CD4-positive, CD25-positive, alpha-beta regulatory T cell (primary cell): ENCODE results near the gene AP1AR. TPM values are rescaled to one million over a fixed set of nuclear protein-coding genes. Genes with fewer than 3 reads are reported as not detected.
"Not testable (repeated sequence)": the region's sequence is repeated elsewhere in the genome, so short reads cannot be mapped to it uniquely, and the experiment has no call there.

Source experiments
- ATAC-seq, 2 donors: fragments of 150-1000 bp; cut with Tn5 transposase; one replicate each; pipeline ENCODE4 v1.10.0; 2021; ENCODE audit warnings: low read depth in 2 of 2, moderate number of reproducible peaks in 2 of 2, moderate library complexity in 1 of 2
- DNase-seq, 3 donors: peaks; one replicate each; pipeline versions ENCODE4 v3.0.0 to v3.0.0-alpha.2; 2012 to 2022; ENCODE audit warnings: mixed read lengths in 1 of 3
- H3K27ac ChIP-seq: one replicate; pipeline ENCODE4 v1.7.0; 2013; ENCODE audit warnings: mild to moderate bottlenecking, low read length; ENCODE audit not compliant: insufficient read depth, poor library complexity, severe bottlenecking
- H3K27me3 ChIP-seq: one replicate; pipeline ENCODE4 v1.7.0; 2013; ENCODE audit warnings: low read length; ENCODE audit not compliant: control insufficient read depth, insufficient read depth
- H3K36me3 ChIP-seq: one replicate; pipeline ENCODE4 v1.7.0; 2013; ENCODE audit warnings: mild to moderate bottlenecking, low read length, moderate library complexity; ENCODE audit not compliant: control insufficient read depth, insufficient read depth
- H3K4me1 ChIP-seq: 2 replicates; pipeline ENCODE4 v1.7.0; 2013; ENCODE audit warnings: mild to moderate bottlenecking, low read length; ENCODE audit not compliant: insufficient read depth, control insufficient read depth, poor library complexity, severe bottlenecking
- H3K4me3 ChIP-seq: one replicate; pipeline ENCODE4 v1.7.0; 2013; ENCODE audit warnings: low read depth, mild to moderate bottlenecking, low read length, moderate library complexity
- H3K9me3 ChIP-seq, 2 experiments: 1 replicate in 1 of 2; 2 replicates in 1 of 2; pipeline ENCODE4 v1.7.0; 2013; ENCODE audit warnings: low read length in 2 of 2, mild to moderate bottlenecking in 1 of 2, moderate library complexity in 1 of 2; ENCODE audit not compliant: control insufficient read depth in 2 of 2
- H3K27ac Mint-ChIP-seq, 3 donors: one replicate each; pipeline ENCODE4 v1.8.0; 2020 to 2022; ENCODE audit warnings: mild to moderate bottlenecking in 3 of 3, mixed read lengths in 3 of 3, moderate library complexity in 2 of 3
- H3K27me3 Mint-ChIP-seq: one replicate; pipeline ENCODE4 v1.8.0; 2022; ENCODE audit warnings: mild to moderate bottlenecking, mixed read lengths
- H3K36me3 Mint-ChIP-seq: one replicate; pipeline ENCODE4 v1.8.0; 2020; ENCODE audit warnings: mixed read lengths
- H3K4me1 Mint-ChIP-seq, 4 donors: one replicate each; pipeline ENCODE4 v1.8.0; 2020 to 2022; ENCODE audit warnings: mixed read lengths in 4 of 4, mild to moderate bottlenecking in 1 of 4
- H3K4me3 Mint-ChIP-seq, 4 donors: one replicate each; pipeline ENCODE4 v1.8.0; 2020 to 2022; ENCODE audit warnings: mild to moderate bottlenecking in 4 of 4, mixed read lengths in 4 of 4, moderate library complexity in 3 of 4
- H3K9me3 Mint-ChIP-seq, 7 donors: one replicate each; pipeline ENCODE4 v1.8.0; 2020 to 2022; ENCODE audit warnings: mixed read lengths in 7 of 7, mild to moderate bottlenecking in 3 of 7, moderate library complexity in 2 of 7
- polyA plus RNA-seq, 4 donors: library from polyadenylated mRNA; unstranded; fragments of 300-500 nt; fragmentation: Illumina TruSeq; gene quantifications; one replicate each; pipeline ENCODE4 v1.2.3, GENCODE V29; 2021
- total RNA-seq: library from RNA; stranded (reverse); gene quantifications from one replicate; pipeline ENCODE4 v1.2.3, GENCODE V29; 2022

AP1AR gene
- total and polyA plus RNA-seq, 5 donors from 2014 or later = 10.9 to 20.7 (median 19.6) TPM

DNA sequence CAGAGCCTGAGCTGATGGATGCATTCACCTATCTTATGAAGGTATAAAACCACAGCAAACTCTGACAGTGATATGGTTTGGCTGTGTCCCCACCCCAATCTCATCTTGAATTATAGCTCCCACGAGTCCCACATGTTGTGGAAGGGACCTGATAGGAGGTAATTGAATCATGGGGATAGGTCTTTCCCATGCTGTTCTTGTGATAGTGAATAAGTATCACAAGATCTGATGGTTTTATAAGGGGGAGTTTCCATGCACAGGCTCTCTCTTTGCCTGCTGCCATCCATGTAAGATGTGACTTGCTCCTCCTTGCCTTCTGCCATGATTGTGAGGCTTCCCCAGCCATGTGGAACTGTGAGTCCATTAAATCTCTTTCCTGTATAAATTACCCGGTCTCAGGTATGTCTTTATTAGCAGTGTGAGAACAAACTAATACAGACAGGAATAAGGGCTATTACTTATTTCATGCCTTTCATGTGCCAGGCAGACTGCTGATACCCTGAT is 50.4 kb downstream of the AP1AR start:
- H3K27me3 Mint-ChIP-seq, DNase-seq, H3K9me3 Mint-ChIP-seq, H3K9me3 ChIP-seq, H3K27me3 ChIP-seq, ATAC-seq: not testable (repeated sequence)
- peaks cover 25% of the 10 kb centered on the region for H3K36me3 Mint-ChIP-seq
- Histone ChIP-seq H3K4me3 (peak overlapping the region; percentile 95), H3K36me3 (peaks cover 11% of the 10 kb centered on the region), H3K27ac (peak overlapping the region; percentile 28), H3K4me1 (peaks cover 59% of the 10 kb centered on the region)
- peaks cover 26 to 83% (median 62%) of the 10 kb centered on the region in 4 donors for H3K4me1 Mint-ChIP-seq
- H3K4me3 Mint-ChIP-seq = peak overlapping the region; percentile 15 to 86 (median 66)
- H3K27ac Mint-ChIP-seq = peak overlapping the region; percentile 72 to 90 (median 75)

DNA sequence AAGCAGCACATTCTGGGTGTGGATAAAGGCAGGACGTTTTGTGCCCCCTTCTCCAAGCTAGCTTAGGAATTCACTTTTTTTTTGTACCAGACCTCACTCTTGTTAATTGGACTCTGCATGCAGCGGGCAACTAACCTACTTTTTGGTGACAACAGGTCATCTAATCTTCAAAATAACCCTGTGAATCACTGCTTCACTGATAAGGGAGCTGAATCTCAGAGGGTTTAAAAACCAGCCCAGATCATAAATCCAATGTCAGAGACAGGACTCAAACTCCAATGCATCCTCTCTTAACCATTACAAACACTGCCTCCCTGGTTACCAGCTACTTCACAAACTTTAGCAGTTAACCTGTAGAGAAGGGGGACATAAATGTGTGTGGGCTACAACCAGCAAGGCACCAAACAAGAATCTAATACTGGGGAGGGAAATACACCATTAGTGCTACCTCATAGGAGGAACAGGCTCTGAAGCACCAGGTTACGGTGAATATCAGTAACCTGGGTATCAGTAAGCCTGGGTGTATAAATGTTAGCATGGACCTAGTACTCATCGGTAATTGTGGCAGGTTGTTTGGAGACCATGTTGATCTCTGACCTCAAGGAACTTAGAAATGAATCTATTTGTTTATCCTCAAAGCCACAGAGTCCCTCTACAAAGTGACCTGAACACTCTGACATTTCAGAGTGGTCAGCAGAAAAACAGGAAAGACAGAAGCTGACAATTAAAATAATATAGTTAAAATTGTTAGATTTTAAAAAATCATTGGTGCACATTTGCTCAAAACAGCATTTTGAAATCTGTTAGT is 51.5 kb downstream of the AP1AR start:
- H3K27ac Mint-ChIP-seq = peak overlapping the region; percentile 66 to 90 (median 80)
- H3K4me3 Mint-ChIP-seq = peak overlapping the region; percentile 59 to 91 (median 82)
- peaks cover 0 to 3% of the 10 kb centered on the region in 2 experiments for H3K9me3 ChIP-seq
- peaks cover 0 to 3% (median 0%) of the 10 kb centered on the region in 7 donors for H3K9me3 Mint-ChIP-seq
- peak overlapping the region; percentile 57 for H3K27ac ChIP-seq
- DNase-seq (no peak), ATAC-seq (no peak)
- H3K36me3 Mint-ChIP-seq = peaks cover 16% of the 10 kb centered on the region
- H3K36me3 ChIP-seq = peaks cover 6% of the 10 kb centered on the region
- peaks cover 21 to 83% (median 66%) of the 10 kb centered on the region in 4 donors for H3K4me1 Mint-ChIP-seq
- H3K4me3 ChIP-seq = peak overlapping the region; percentile 95
- H3K27me3 ChIP-seq = no peaks in the 10 kb centered on the region
- H3K4me1 ChIP-seq = peaks cover 70% of the 10 kb centered on the region
- no peaks in the 10 kb centered on the region for H3K27me3 Mint-ChIP-seq

DNA sequence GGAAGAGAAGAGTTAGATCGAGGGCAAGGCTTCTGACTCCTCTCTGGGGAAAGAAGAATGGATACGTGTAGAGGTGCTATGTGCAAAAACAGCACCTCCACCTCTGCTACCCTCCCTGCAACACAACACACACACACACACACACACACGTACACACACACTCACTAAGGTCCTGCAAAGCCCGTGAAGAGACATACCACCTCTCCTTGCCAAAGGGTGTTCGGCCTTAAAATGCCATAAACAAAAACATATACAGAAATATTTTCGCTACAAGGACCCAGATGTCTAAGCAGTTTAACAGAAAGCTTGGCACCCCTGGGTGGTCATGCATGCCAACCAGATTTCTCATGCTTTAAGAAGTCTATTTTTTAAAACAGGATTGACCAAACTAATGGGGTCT is 52.6 kb downstream of the AP1AR start:
- Mint-ChIP-seq H3K27ac (peak overlapping the region; percentile 90 to 100 (median 92)), H3K9me3 (peaks cover 0 to 3% (median 0%) of the 10 kb centered on the region in 7 donors), H3K36me3 (peaks cover 16% of the 10 kb centered on the region), H3K4me3 (peak overlapping the region; percentile 86 to 97 (median 94)), H3K27me3 (no peaks in the 10 kb centered on the region), H3K4me1 (peaks cover 30 to 85% (median 66%) of the 10 kb centered on the region in 4 donors)
- peaks cover 6% of the 10 kb centered on the region for H3K36me3 ChIP-seq
- peaks cover 0 to 3% of the 10 kb centered on the region in 2 experiments for H3K9me3 ChIP-seq
- peak overlapping the region; percentile 87 for H3K27ac ChIP-seq
- no peaks in the 10 kb centered on the region for H3K27me3 ChIP-seq
- peak in 1 of 3 donors; percentile 55 for DNase-seq
- H3K4me3 ChIP-seq = peak overlapping the region; percentile 95
- no peak for ATAC-seq
- H3K4me1 ChIP-seq = peaks cover 79% of the 10 kb centered on the region

DNA sequence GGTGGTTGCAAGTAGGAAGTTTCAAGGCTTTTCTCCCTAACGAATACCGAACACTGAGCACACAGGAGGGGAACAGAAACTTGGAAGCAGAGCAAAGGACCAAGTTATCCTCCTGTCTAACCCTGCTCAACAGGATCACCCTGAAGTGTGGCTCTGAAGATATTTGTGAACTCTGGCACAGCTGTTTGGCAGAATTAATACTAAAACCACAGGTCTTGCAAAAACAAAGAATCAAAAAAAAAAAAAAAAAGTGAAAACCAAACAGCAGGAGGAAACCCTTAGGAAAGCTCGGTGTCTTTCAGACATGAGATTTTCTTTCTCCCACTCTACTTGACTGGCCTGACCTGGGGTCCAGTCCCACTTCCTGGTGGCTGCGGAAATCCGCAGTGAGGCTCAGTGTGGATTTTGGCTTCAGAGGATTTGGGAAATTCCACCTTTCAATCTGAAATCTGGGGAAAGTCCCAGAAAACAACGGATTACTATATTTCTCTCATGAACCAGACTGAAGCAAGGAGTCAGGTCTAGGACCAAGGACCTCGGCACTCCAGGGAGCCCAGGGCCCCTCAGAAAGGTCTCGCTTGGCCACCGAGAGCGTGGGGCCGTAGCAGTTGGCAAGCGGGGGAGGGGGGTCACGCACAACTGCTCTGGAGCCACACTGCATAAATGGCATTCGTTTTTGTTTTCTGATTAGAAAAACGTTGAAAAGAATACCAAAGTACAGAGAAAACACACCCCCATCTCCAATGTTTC is 53.2 kb downstream of the AP1AR start:
- Mint-ChIP-seq H3K27ac (peak overlapping the region; percentile 90 to 100 (median 92)), H3K27me3 (no peaks in the 10 kb centered on the region), H3K4me3 (peak overlapping the region; percentile 86 to 97 (median 94)), H3K4me1 (peaks cover 37 to 85% (median 66%) of the 10 kb centered on the region in 4 donors), H3K36me3 (peaks cover 19% of the 10 kb centered on the region), H3K9me3 (peaks cover 0 to 3% (median 0%) of the 10 kb centered on the region in 7 donors)
- DNase-seq = peak in 2 of 3 donors; percentile 20 to 36
- Histone ChIP-seq H3K4me1 (peaks cover 79% of the 10 kb centered on the region), H3K27ac (peak overlapping the region; percentile 87), H3K9me3 (peaks cover 0 to 3% of the 10 kb centered on the region in 2 experiments), H3K36me3 (peaks cover 6% of the 10 kb centered on the region), H3K27me3 (no peaks in the 10 kb centered on the region), H3K4me3 (peak overlapping the region; percentile 95)
- ATAC-seq = no peak

DNA sequence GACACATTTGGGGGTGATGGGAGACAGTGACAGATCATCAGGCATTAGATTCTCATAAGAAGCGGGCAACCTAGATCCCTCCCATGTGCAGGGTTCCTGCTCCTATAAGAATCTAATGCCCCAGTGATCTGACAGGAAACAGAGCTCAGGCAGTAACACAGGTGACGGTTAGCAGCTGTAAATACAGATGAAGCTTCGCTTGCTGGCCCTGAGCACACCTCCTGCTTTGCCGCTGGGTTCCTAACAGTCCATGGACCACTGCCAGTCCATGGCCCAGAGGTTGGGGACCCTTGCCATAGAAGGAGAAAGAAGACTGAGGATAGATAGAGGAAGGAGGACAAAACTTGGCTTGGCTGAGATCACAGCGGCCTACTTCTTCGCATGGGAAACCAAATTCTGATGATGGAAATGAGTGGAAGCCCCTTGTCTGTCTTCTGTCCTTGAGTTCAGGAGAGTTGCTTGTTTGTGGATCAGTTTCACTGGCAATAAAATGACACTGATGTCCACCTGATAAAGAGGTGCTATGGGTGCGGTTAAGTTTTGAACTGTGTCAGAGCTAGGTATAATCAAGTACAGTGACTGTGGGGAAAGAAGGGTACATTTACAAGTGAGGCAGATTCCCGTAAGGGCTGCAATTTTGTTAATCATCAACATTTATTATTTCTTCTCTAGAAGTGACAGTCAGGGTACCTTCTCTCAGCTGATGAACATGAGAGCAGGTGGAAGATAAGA is 55.8 kb downstream of the AP1AR start:
- no peaks in the 10 kb centered on the region for H3K27me3 ChIP-seq
- no peaks in the 10 kb centered on the region for H3K9me3 ChIP-seq
- peak overlapping the region; percentile 87 for H3K27ac ChIP-seq
- H3K36me3 Mint-ChIP-seq = peaks cover 10% of the 10 kb centered on the region
- H3K36me3 ChIP-seq = peaks cover under 1% of the 10 kb centered on the region
- peaks cover 0 to 1% (median 0%) of the 10 kb centered on the region in 7 donors for H3K9me3 Mint-ChIP-seq
- peak in 2 of 3 donors; percentile 41 to 75 for DNase-seq
- H3K4me1 ChIP-seq = peaks cover 65% of the 10 kb centered on the region
- H3K4me3 Mint-ChIP-seq = peak overlapping the region; percentile 86 to 97 (median 94)
- H3K4me3 ChIP-seq = peak overlapping the region; percentile 90
- ATAC-seq = peak; percentile 30 to 35
- peak overlapping the region; percentile 90 to 100 (median 96) for H3K27ac Mint-ChIP-seq
- H3K4me1 Mint-ChIP-seq = peaks cover 30 to 66% (median 46%) of the 10 kb centered on the region in 4 donors
- H3K27me3 Mint-ChIP-seq = no peaks in the 10 kb centered on the region

DNA sequence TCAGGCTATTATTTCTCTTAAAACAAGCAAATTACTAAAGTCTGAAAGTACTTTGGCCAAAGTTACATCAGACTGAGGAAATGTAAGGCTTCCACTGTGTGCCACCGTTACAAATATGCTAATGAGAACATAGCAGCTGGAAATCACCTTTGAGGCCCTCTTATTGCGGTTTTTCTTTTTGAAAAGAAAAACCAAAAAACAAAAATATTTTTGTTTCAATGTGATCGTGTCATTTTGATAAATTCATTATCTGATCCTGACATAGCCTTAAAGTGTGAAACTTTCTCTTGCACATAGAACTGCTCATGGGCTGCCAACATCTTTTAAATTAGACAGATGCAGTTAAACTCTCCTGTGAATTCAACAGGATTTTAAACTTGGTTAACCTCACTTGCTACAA is 56.9 kb downstream of the AP1AR start:
- H3K36me3 ChIP-seq = no peaks in the 10 kb centered on the region
- peak; percentile 26 to 82 (median 65) for DNase-seq
- peak overlapping the region; percentile 87 for H3K27ac ChIP-seq
- peak overlapping the region; percentile 76 to 95 (median 90) for H3K27ac Mint-ChIP-seq
- peak overlapping the region; percentile 60 to 86 (median 72) for H3K4me3 Mint-ChIP-seq
- peaks cover 55% of the 10 kb centered on the region for H3K4me1 ChIP-seq
- H3K4me3 ChIP-seq = peak overlapping the region; percentile 90
- H3K36me3 Mint-ChIP-seq = peaks cover 3% of the 10 kb centered on the region
- peak; percentile 19 to 27 for ATAC-seq
- no peaks in the 10 kb centered on the region for H3K27me3 Mint-ChIP-seq
- no peaks in the 10 kb centered on the region for H3K9me3 ChIP-seq
- peaks cover 0 to 1% (median 0%) of the 10 kb centered on the region in 7 donors for H3K9me3 Mint-ChIP-seq
- no peaks in the 10 kb centered on the region for H3K27me3 ChIP-seq
- H3K4me1 Mint-ChIP-seq = peaks cover 23 to 57% (median 38%) of the 10 kb centered on the region in 4 donors
